Panc1 (cell line): ENCODE data around the gene MEX3C.

ENCODE experiments used
- CTCF ChIP-seq: fragments of 450-650 bp; IDR thresholded peaks from 2 replicates; pipeline ENCODE4 v1.5.1; 2017; ENCODE audit warnings: mild to moderate bottlenecking
- POLR2AphosphoS5 ChIP-seq: IDR thresholded peaks from 2 replicates; pipeline ENCODE4 v1.6.1; 2012; ENCODE audit warnings: mild to moderate bottlenecking, low read depth, low read length, moderate library complexity
- REST ChIP-seq, 2 experiments: IDR thresholded peaks; 2 replicates each; pipeline ENCODE4 v1.6.1; 2011 to 2012; ENCODE audit warnings: low read depth in 2 of 2, control low read depth in 1 of 2, low read length in 1 of 2, mild to moderate bottlenecking in 1 of 2, moderate library complexity in 1 of 2; ENCODE audit not compliant: insufficient read depth in 1 of 2
- TCF7L2 ChIP-seq: IDR thresholded peaks from 2 replicates; pipeline ENCODE4 v1.6.1; 2011; ENCODE audit warnings: mild to moderate bottlenecking, low read depth, low read length, inconsistent platforms

GRCh38 chr18:51182824-51183223 is 14.7 kb downstream of the MEX3C start:
- TF ChIP-seq CTCF (no peak), REST (IDR thresholded peaks at IDR 0.05; ENCODE audit: insufficient read depth in 1 of 2, low read depth in 2 of 2, low read length in 1 of 2) (no peak), POLR2AphosphoS5 (no peak), TCF7L2 (no peak)
